Ishikawa (cell line): ENCODE measurements around the gene ZFAND3.

Experiments
- CEBPB ChIP-seq: IDR thresholded peaks from 2 replicates; pipeline ENCODE4 v1.6.1; 2012
- CREB1 ChIP-seq: IDR thresholded peaks from 2 replicates; pipeline ENCODE4 v1.6.1; 2012; ENCODE audit warnings: low read depth
- EGR1 ChIP-seq: IDR thresholded peaks from 2 replicates; pipeline ENCODE4 v1.6.1; 2012
- EP300 ChIP-seq: IDR thresholded peaks from 2 replicates; pipeline ENCODE4 v1.6.1; 2012; ENCODE audit warnings: borderline replicate concordance
- FOXM1 ChIP-seq: IDR thresholded peaks from 2 replicates; pipeline ENCODE4 v1.6.1; 2012; ENCODE audit warnings: low read depth, borderline replicate concordance
- MAX ChIP-seq: IDR thresholded peaks from 2 replicates; pipeline ENCODE4 v1.6.1; 2012
- NFIC ChIP-seq: IDR thresholded peaks from 2 replicates; pipeline ENCODE4 v1.6.1; 2012
- RAD21 ChIP-seq: IDR thresholded peaks from 2 replicates; pipeline ENCODE4 v1.6.1; 2012; ENCODE audit warnings: low read depth
- TAF1 ChIP-seq: IDR thresholded peaks from 2 replicates; pipeline ENCODE4 v1.6.1; 2012; ENCODE audit warnings: low read depth, mild to moderate bottlenecking
- TCF12 ChIP-seq: IDR thresholded peaks from 2 replicates; pipeline ENCODE4 v1.6.1; 2012; ENCODE audit warnings: low read depth
- TEAD4 ChIP-seq: IDR thresholded peaks from 2 replicates; pipeline ENCODE4 v1.6.1; 2012
- USF1 ChIP-seq: IDR thresholded peaks from 2 replicates; pipeline ENCODE4 v1.6.1; 2012
- YY1 ChIP-seq: IDR thresholded peaks from 2 replicates; pipeline ENCODE4 v1.6.1; 2012; ENCODE audit warnings: low read depth
- ZBTB7A ChIP-seq: IDR thresholded peaks from 2 replicates; pipeline ENCODE4 v1.6.1; 2012; ENCODE audit warnings: low read depth
- TF ChIP-seq, protein P1 (sequence below): IDR thresholded peaks from 2 replicates; pipeline ENCODE4 v1.6.1; 2012; ENCODE audit warnings: low read depth, mild to moderate bottlenecking

The ZFAND3 gene

DNA sequence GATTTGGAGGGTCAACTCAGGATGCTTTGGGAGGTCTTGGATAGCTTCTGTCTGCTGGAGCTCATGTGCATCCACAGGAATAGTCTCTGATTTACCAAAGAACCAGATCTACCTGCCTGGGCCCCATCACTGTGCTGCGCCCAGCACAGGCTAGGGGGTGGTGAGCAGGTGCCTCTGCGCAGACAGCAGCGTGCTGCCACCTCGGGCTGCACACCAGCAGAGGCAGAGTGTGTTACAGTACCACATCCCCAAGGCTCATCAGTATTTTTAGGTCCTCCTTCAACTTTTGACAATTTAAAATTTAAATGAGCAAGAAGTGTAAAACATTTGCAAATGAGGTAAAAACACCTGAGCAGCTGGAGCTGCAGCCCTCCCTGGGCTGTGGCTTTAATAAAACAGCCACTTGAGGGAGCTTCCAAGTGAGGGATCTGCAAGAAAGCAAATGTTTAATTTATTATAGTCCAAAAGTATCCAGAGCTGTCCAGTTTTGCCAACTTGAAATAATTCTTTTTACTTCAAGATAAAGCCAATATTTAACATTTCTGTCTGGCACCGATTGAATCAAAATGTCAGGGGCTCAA, 324.9 kb downstream of the ZFAND3 start:
- no peak for TF ChIP-seq EGR1
- TF ChIP-seq NFIC, result no peak
- no peak for TF ChIP-seq TEAD4
- TF ChIP-seq USF1, result no peak
- TF ChIP-seq, protein P1, sequence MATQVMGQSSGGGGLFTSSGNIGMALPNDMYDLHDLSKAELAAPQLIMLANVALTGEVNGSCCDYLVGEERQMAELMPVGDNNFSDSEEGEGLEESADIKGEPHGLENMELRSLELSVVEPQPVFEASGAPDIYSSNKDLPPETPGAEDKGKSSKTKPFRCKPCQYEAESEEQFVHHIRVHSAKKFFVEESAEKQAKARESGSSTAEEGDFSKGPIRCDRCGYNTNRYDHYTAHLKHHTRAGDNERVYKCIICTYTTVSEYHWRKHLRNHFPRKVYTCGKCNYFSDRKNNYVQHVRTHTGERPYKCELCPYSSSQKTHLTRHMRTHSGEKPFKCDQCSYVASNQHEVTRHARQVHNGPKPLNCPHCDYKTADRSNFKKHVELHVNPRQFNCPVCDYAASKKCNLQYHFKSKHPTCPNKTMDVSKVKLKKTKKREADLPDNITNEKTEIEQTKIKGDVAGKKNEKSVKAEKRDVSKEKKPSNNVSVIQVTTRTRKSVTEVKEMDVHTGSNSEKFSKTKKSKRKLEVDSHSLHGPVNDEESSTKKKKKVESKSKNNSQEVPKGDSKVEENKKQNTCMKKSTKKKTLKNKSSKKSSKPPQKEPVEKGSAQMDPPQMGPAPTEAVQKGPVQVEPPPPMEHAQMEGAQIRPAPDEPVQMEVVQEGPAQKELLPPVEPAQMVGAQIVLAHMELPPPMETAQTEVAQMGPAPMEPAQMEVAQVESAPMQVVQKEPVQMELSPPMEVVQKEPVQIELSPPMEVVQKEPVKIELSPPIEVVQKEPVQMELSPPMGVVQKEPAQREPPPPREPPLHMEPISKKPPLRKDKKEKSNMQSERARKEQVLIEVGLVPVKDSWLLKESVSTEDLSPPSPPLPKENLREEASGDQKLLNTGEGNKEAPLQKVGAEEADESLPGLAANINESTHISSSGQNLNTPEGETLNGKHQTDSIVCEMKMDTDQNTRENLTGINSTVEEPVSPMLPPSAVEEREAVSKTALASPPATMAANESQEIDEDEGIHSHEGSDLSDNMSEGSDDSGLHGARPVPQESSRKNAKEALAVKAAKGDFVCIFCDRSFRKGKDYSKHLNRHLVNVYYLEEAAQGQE, result no peak
- no peak for TF ChIP-seq YY1
- TF ChIP-seq FOXM1, result no peak
- TF ChIP-seq MAX, result no peak
- TF ChIP-seq TCF12, result no peak
- TF ChIP-seq ZBTB7A, result no peak
- TF ChIP-seq RAD21, result no peak
- TF ChIP-seq CEBPB, result no peak
- TF ChIP-seq TAF1, result no peak
- no peak for TF ChIP-seq CREB1

- TF ChIP-seq FOXM1, result no peak
These were observed 326.6 kb downstream of the ZFAND3 start for GRCh38 chr6:38146021-38146733.

DNA sequence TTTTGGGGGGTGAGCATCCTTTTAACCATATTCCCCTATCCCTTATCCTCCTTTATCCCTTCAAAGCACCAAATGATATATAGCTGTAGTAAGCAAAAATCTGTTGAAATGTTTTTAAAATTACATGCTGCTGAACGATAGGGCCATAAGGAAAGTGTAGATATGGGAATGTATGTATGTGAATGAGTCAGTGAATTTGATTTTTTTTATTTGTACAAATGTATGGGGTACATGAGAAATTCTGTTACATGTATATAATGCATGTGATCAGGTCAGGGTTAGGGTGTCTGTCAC, 327.2 kb downstream of the ZFAND3 start:
- TF ChIP-seq TEAD4, result no peak
- no peak for TF ChIP-seq FOXM1
- TF ChIP-seq NFIC, result no peak
- no peak for TF ChIP-seq MAX
- TF ChIP-seq TCF12, result no peak
- no peak for TF ChIP-seq RAD21
- TF ChIP-seq, protein P1, result no peak
- no peak for TF ChIP-seq CREB1
- no peak for TF ChIP-seq TAF1
- no peak for TF ChIP-seq CEBPB
- no peak for TF ChIP-seq EGR1
- no peak for TF ChIP-seq EP300
- no peak for TF ChIP-seq USF1
- TF ChIP-seq ZBTB7A, result no peak
- TF ChIP-seq YY1, result no peak

DNA sequence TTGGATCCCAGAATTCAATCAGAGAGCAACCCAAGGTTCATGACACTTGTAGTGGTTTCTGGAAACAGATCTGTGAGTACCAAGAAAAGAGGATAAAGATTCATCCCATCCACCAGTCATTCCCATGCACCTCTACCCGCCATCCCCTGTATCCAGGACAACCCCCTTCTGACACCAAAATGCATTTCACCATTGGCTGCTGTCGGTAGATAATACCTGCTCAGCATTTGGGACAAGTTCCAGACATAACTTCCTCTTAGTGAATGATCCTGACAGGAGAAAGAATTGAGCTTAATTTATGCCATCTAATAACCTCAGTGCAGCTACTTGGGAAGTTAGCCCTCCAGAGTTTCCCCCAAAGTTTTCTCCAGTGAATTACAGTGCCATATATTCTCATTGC, 329.1 kb downstream of the ZFAND3 start:
- TF ChIP-seq EGR1, result no peak
- no peak for TF ChIP-seq RAD21
- TF ChIP-seq TCF12, result no peak
- no peak for TF ChIP-seq TEAD4
- no peak for TF ChIP-seq TAF1
- TF ChIP-seq FOXM1, result no peak
- no peak for TF ChIP-seq CEBPB
- TF ChIP-seq MAX, result no peak
- TF ChIP-seq EP300, result no peak

DNA sequence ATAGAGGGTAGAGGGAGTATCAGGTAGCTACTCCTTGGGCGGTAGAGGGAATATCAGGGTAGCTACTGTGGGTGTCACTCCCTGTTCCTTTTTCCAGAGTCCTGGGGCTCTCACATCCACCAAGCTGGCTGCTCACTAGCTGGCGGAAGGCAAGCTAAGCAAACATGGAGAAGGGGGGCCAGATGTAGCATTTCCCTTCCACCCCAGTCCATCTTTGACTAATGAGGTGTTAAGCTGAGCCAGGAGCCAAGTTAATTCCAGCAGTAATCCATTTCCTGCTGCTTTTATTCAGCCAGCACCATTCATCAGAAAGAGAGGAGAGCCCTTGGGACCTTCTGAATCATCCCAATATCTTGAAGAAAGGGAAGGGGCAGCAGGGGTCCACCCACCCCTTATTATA, 330.0 kb downstream of the ZFAND3 start:
- TF ChIP-seq, protein P1, result no peak
- TF ChIP-seq USF1 (no peak), EP300 (no peak), CREB1 (no peak), EGR1 (no peak), RAD21 (no peak), ZBTB7A (no peak), TAF1 (no peak), CEBPB (no peak), TEAD4 (no peak), TCF12 (no peak), NFIC (no peak), YY1 (no peak), MAX (no peak), FOXM1 (no peak)
